Eye (tissue), 1 donor: ENCODE data around the gene PGAM2.

ENCODE experiments used
- DNase-seq: peaks from one replicate; pipeline ENCODE4 v3.0.0-alpha.2; 2015

The PGAM2 gene

DNA sequence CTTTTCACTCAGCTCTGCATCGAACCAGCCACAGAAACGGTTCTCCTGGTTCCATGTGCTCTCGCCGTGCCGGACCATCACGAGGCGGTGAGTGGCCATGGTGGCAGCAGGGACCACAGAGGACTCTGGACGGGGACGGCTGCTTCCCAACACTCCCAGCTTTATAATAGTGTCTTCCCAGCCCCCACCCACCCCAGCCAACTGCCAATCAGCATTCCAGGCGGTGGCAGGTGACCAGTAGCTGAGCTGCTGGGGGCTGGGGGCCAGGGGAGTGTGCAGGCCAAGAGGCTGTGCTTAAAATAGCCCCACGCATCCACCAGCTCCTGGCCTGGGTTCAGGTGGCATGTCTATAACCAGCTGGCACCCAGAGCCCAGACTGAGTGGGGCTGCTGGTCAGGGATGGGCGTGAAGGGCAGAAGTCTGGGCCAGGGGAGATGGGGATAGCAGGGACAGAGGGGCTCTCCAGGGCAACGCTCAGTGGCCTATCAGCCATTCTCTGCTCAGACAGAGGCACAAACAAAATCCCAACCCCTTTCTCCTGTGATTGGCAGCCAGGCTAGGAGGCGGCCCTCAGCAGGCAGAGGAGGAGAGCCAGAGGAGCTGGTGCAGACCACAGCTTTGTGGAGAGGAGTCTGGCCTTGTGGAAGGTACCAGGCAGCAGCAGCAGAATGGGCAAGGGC lies at the start of gene PGAM2:
TSS of gene PGAM2 (minus strand) at position 137 of the 680 bp plus-strand sequence. CDS start at position 99, 38 bp downstream.
- peak; percentile 78 for DNase-seq

DNA sequence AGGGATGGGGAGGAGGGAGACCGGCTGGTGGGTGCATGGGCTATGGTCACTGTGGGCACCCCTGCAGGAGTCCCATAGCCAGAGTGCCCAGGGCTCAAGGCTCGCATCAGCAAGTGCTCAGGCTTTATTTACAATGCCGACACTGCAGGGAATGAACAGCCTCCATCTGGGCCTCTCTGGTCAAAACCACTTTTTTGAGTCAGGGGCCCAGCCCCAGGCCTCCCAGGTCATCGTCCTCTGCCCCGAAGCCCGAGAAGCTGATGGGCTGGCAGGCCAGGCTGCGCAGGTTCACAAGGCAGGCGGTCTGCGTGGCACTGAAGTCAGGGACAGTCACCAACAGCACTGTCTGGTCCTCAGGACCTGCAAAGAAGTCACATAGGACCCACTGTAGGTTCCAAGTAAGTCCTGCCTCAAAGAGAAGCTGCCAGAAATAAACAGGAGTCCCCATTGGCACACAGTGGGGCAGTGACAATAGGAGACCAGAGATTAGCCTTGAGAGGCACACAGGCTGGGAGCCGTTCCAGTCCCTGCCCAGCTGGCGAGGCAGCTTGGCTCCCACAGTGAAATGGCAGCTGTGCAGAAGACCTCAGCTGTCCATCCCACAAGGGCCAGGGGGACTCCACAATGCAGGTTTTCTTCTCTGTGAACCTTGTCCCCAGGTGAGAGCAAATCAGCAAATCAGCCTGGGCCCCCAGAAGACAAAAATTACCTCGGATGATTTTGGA lies 49.4 kb upstream of the PGAM2 start:
- no peak for DNase-seq

DNA sequence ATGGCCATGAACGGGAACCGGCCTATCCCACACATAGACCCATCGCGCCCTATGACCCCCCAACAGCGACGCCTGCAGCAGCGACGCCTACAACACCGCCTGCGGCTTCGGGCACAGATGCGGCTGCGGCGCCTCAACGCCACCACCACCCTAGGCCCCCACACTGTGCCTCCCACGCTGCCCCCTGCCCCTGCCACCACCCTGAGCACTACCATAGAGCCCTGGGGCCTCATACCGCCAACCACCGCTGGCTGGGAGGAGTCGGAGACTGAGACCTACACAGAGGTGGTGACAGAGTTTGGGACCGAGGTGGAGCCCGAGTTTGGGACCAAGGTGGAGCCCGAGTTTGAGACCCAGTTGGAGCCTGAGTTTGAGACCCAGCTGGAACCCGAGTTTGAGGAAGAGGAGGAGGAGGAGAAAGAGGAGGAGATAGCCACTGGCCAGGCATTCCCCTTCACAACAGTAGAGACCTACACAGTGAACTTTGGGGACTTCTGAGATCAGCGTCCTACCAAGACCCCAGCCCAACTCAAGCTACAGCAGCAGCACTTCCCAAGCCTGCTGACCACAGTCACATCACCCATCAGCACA lies 48.5 kb upstream of the PGAM2 start:
- no peak for DNase-seq

DNA sequence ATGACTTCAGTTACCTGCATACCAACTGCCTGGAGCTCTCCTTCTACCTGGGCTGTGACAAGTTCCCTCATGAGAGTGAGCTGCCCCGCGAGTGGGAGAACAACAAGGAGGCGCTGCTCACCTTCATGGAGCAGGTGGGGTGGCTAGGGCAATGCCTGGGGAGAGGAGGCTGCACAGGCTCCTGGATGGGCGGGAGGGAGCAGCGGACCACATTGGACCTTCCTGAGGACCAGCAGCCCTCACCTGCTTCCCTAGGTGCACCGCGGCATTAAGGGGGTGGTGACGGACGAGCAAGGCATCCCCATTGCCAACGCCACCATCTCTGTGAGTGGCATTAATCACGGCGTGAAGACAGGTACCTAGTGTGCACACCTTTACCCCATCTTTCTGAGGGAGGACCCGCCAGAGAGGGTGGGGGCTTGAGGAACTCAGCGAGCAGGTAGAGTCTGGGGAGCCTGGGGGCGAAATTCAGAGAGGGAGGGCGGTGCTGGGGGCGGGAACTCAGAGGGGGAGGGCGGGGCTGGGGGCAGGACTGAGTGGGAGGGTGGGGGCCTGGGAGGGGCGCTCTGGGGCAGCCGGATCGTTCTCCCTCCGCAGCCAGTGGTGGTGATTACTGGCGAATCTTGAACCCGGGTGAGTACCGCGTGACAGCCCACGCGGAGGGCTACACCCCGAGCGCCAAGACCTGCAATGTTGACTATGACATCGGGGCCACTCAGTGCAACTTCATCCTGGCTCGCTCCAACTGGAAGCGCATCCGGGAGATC lies 47.8 kb upstream of the PGAM2 start:
- no peak for DNase-seq

DNA sequence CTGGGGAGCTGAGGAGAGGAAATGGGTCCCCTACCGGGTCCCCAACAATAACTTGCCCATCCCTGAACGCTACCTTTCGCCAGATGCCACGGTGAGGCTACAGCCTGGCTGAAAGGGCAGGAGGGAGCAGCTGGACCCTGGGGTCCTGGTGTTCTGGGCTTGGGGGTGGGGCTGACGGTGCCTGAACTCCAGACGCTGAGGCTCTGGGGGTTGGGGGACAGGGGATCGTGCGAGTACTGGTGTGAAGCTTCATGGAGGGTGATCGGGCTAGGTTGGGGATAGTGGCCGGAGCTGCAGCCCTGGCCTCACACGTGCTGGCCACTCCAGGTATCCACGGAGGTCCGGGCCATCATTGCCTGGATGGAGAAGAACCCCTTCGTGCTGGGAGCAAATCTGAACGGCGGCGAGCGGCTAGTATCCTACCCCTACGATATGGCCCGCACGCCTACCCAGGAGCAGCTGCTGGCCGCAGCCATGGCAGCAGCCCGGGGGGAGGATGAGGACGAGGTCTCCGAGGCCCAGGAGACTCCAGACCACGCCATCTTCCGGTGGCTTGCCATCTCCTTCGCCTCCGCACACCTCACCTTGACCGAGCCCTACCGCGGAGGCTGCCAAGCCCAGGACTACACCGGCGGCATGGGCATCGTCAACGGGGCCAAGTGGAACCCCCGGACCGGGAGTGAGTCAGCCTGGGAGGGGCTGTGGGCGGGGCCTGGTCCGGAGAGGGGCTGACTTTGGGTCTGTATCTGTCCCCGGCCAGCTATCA lies 47.0 kb upstream of the PGAM2 start:
- DNase-seq, result no peak

DNA sequence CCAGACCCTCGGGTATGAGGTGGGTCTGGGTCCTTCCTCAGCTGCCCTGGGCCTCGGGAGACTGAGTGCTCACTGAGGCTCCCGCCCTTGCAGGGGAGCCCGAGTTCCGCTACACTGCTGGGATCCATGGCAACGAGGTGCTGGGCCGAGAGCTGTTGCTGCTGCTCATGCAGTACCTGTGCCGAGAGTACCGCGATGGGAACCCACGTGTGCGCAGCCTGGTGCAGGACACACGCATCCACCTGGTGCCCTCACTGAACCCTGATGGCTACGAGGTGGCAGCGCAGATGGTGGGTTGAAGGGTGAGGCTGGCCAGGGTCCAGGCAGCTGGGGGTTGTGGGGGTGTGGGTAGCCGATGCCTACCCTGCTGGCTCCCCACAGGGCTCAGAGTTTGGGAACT lies 46.4 kb upstream of the PGAM2 start:
- no peak for DNase-seq

DNA sequence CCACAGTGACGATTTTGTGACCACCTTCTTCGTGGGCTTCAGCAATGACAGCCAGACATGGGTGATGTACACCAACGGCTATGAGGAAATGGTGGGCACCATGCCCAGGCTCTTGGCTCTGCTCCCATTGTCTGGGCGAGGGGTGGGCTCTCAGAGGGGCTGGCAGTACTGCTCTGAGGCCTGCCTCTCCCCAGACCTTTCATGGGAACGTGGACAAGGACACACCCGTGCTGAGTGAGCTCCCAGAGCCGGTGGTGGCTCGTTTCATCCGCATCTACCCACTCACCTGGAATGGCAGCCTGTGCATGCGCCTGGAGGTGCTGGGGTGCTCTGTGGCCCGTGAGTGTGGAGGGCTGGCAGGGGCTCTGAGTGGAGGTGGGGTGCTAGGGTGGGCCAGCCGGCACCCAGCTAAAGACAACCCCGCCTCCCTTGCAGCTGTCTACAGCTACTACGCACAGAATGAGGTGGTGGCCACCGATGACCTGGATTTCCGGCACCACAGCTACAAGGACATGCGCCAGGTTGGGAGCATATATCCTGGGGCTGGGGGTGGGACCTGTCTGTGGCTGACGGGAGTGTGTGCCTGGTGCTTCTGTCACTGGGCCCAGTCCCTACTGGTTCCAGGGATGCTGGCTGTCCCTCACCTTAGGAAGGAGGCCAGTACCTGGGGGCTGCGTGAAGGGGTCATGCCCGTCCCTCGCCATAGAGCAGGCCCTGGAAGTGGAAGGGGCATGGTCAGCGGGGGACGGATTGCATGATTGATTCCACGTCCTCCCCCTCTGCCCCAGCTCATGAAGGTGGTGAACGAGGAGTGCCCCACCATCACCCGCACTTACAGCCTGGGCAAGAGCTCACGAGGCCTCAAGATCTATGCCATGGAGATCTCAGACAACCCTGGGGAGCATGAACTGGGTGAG lies 45.6 kb upstream of the PGAM2 start:
- no peak for DNase-seq

DNA sequence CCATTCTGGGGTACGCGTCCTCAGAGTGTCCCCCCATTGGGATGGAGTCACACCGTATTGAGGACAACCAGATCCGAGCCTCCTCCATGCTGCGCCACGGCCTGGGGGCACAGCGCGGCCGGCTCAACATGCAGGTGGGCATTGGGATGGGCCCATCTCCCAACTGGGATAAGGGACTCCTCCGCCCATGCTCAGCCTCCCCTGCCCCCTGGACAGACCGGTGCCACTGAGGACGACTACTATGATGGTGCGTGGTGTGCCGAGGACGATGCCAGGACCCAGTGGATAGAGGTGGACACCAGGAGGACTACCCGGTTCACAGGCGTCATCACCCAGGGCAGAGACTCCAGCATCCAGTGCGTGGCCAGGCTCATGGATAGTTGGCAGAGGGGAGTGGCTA lies 44.6 kb upstream of the PGAM2 start:
- no peak for DNase-seq

DNA sequence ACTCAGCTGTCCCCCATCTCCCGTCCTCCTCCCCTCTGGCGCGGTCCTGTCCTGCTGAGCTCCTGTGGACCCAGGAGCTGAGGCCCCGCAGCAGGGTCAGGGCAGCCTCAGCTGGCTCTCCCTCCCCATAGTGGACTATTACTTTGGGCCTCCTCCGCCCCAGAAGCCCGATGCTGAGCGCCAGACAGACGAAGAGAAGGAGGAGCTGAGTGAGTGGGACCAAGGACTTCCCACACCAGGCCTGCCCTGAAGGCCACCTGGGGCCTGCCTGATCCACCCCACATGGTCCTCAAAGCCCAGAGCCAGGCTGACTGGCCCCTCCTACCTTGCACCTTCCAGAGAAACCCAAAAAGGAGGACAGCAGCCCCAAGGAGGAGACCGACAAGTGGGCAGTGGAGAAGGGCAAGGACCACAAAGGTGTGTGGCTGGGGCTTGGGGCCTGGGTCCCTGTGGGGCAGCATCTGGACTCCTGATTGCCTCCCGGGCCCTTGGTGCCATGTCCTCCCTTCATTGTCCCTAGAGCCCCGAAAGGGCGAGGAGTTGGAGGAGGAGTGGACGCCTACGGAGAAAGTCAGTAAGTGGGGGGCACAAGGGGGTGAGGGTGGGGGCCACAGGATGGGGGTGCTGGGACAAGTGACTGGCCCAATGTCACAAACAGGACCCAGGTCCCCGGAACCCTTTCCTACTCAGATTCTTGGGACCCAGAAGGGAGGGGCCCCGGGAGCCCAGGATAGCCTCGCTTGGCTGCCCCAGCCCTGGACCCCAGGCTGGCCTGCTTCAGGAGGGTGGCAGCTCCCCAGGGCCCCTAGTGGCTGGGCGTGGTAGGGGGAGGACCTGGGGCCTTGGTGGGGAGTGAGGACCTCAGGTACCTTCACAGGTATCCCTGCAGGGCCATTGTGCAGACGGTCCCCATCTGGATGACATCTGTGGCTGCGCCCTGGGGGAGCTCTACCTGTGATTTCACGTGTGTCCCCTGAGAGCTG lies 43.7 kb upstream of the PGAM2 start:
- no peak for DNase-seq

DNA sequence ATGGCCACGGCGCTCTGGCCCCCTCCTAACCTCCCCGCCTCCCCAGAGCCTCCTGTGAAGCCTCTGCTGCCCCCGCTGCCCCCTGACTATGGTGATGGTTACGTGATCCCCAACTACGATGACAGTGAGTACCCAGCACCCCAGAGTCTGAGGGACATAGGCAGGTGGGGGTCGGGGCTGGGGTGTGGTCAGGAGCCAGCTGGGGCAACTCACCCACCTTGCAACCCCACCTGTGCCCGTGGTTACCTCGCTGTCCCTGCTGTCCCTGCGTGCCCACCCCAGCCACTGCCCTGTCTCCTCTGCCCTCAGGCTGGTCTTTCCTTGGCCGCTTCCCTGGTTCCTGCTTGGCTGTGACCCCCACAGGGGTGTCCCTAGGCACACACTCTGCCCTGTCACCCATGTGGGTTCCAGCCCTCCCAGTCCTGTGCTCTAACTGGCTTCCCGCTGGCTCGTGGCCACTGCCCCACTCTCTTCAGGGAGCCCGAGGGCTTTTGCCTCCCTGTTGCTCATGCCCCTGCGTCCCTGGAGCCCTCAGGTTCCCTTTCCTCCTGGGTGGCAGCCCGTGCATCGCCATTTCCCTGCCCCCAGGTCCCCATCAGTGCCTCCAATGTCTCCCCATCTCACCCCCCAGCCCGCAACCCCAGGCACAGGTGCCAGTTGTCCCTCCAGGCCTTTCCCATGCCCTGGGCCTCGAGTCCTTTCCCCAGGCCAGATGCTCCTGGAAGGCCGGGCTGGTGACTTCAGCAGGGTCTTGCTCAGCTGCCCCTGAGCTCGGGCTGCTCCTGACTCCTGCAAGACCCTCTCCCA lies 42.8 kb upstream of the PGAM2 start:
- DNase-seq, result no peak

DNA sequence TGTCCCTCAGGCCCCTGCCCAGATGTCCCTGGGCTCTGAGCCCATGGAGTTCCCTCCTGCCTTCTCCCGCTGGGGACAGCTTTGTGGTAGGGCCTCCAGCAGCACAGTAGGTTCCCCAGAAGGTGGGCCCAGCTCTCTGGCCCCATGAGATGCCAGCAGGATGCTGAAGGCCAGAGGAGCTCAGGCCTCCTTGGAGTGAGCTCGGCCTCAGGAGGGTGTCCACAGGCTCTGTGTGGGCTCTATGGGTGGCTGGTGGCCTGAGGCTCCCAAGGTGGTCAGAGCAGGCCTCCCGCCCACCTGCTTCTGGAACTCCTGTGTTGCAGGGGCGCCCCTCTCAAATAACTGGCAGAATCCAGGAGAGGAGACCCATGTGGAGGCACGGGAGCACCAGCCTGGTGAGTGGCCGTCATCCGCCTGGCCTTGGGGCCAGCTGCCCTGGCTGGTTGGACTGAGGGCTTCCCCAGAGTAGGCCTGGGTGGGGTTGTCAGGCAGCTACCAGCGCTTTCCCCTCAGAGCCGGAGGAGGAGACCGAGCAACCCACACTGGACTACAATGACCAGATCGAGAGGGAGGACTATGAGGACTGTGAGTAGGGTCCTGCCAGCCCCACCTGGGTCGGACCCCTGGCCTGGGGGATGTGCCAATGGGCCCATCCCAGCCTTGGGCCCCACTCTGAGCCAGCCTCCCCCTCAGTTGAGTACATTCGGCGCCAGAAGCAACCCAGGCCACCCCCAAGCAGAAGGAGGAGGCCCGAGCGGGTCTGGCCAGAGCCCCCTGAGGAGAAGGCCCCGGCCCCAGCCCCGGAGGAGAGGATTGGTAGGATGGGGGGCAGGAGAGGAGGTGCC lies 42.0 kb upstream of the PGAM2 start:
- DNase-seq, result no peak

DNA sequence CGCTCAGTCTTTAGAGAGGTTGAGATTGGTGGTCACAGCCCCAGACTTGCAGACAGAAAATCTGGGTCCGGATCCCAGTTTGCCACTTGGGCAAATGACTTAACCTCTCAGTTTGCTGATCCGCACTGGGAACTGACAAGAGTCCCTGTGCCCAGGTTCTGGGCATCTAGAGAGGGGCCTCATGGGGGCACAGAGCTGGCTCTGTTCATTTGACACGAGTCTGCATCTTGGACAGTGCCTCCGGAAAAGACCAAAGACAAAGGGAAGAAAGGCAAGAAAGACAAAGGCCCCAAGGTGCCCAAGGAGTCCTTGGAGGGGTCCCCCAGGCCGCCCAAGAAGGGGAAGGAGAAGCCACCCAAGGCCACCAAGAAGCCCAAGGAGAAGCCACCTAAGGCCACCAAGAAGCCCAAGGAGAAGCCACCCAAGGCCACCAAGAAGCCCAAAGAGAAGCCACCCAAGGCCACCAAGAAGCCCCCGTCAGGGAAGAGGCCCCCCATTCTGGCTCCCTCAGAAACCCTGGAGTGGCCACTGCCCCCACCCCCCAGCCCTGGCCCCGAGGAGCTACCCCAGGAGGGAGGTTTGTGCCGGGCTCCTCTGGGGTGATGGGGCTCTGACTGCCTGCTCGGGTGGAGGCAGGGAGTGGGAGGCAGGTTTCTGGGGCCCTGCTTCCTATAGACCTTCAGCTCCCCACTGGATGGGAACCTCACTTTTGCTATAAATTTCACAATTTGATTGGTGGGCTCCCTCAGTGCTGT lies 41.1 kb upstream of the PGAM2 start:
- no peak for DNase-seq

DNA sequence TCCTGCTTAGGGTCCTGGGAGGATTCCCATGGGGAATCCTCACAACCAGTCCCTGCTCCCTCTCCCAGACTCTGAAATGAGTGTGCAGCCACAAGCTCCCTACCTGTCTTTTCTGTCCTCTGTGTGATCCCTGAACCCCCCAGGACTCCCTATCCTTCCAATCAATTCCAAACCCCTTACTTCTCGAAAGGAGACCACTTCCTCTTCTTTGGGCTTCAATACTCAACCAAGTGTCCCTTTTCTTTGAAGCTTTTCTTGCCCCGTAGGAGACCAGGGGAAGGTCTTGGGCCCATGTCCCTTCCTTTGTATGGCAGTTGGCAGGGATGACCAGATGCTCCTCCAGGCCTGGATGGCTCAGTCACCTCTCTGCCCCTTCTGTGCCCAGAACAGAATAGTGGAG lies 40.5 kb upstream of the PGAM2 start:
- DNase-seq, result no peak

DNA sequence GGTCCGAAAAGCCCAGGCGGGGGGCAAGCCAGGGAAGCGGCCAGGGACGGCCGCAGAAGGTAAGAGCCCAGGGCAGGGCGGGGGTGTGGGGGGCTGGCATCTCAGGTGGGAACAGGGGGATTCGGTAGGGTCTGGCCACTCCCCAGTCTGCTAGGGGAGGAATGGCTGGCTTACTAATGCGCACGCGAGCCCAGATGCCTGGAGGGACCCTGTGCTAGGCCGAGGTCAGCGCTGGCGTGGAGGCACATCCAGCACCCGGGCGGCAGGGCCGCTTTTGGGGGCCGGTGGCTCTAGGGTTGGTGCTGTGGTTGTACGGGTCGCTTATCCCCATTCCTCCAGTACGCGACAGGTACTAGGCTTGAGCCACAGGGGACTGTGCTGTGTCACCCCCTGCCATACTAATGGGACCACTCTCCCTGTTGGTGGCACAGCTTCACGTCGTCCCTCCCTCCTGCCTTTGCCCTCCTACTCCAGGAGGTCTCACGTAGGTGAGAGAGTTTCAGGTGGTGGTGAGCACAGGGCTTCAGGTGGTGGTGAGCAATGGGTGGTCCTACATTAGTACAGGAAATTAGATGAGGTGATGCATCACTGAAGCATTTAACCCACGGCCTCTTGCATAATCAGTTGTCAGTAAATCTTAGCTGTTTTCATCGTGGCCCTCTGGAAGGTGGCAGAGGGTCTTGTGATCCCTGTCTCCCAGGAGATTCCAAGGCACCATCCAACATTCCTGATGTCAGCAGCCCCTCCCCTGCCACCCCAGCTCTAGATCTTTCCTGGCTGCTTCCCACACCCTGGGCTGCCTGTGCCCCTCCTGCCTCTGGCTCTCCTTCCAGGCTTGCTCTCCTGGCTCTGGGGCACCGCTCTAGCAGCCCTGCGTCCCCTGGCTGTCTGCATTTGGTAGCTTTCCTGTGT lies 39.7 kb upstream of the PGAM2 start:
- DNase-seq, result peak; percentile 66

DNA sequence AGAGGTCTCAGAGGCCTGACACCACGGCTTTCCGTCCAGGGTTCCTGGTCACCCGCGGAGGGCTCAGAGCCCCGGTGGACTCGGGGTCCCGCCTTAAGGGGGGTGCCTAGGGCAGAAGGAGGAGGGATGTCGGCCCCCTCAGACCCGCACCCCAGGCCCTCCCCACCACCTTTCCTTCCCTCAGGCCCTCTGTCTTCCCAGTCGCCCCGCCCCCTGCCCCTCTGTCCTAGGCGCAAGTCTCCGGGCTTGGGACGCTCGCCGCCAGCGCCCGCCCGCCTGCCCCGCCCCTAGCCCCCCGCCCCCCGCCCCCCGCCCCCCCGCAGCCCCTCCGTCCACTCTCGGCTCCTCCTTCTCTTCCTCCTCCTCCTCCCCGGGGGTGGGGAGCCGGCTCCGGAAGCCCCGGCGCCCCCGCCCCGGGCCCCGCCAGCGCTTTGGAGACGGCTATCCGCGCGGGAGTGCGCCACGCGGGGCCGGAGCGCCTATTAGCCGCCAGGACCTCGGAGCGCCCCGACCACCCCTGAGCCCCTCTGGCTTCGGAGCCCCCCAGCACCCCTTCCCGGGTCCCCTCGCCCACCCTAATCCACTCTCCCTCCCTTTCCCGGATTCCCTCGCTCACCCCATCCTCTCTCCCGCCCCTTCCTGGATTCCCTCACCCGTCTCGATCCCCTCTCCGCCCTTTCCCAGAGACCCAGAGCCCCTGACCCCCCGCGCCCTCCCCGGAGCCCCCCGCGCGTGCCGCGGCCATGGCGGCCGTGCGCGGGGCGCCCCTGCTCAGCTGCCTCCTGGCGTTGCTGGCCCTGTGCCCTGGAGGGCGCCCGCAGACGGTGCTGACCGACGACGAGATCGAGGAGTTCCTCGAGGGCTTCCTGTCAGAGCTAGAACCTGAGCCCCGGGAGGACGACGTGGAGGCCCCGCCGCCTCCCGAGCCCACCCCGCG lies 38.8 kb upstream of the PGAM2 start, which contains the start of gene AEBP1:
TSS of gene AEBP1 (plus strand) at position 423 of the 937 bp plus-strand sequence. CDS start at position 744, 321 bp downstream.
- peak; percentile 65 for DNase-seq
